Measurements from ENCODE around the gene TMEM240.
"Not testable (repeated sequence)": the region's sequence is repeated elsewhere in the genome, so short reads cannot be mapped to it uniquely, and the experiment has no call there.

The TMEM240 gene

DNA sequence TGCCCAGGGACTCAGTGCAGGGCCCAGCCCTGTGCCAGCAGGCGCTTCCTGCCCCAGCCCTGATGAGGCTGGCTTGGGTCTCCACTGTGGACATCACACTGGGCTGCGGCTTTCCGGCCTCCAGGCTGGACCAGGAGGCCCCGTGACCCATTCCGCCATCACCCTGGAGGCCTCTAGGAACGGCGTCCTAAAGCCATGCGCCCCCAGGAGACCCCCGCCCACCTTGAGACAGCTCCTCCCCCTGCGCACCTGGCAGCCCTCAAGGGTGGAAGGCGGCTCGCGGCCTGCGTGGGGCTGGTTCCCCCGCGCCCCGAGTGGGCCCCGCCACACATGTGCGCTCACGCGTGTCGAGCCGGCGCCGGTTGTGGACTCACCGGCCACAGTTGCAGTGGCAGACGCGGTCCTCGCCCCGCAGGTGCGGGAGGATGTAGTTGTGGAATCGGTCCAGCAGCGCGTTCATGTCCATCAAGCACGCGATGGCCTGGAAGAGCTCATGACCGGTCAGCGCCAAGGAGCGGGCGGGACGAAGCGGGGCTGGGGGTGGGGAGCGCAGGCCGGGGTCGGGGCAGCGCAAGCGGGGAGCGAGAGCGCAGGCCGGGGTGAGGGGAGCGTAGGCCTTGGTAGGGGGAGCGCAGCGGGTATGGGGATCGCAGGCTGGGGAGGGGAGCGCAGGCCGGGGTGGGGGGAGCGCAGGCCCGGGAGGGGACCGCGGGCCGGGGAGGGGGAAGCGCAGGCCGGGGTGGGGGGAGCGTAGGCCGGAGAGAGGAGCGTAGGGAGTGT lies 924 bp downstream of the TMEM240 start:
- peak; percentile 60 for DNase-seq

DNA sequence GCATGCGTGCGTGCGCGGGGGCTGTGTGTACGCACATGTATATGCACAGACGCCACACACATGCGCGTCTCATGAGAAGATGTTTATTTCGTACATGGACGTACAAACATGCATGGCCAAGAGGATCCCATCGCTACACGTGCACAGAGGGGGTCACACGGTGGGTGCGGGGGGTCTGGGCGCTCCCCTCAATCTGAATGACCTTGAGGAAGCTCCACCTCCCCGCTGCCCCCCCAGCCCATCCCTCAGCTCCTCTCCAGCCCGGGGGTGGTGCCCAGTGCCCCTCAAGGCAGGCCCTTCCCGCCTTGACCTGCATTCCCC lies 1.5 kb downstream of the TMEM240 start:
- DNase-seq, result no peak

DNA sequence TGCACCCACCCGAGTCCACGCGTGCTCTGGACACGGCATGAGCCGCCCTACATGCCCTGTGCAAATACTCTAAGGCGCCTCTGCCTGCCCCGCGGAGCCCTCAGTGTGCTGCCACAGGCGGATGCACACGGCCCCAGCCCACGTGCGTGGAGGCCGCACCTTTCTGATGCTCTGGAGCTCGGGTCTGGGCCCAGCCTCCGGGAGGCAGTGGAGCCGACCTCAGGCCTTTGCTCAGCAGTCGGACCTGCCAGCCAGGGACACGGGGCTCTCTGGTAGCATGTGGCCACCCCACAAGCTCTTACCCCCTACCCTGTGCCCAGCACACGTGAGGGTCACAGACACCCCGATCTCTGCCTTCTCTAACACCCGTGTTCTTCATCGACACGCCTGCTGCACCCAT lies 2.1 kb downstream of the TMEM240 start:
- DNase-seq, result no peak

DNA sequence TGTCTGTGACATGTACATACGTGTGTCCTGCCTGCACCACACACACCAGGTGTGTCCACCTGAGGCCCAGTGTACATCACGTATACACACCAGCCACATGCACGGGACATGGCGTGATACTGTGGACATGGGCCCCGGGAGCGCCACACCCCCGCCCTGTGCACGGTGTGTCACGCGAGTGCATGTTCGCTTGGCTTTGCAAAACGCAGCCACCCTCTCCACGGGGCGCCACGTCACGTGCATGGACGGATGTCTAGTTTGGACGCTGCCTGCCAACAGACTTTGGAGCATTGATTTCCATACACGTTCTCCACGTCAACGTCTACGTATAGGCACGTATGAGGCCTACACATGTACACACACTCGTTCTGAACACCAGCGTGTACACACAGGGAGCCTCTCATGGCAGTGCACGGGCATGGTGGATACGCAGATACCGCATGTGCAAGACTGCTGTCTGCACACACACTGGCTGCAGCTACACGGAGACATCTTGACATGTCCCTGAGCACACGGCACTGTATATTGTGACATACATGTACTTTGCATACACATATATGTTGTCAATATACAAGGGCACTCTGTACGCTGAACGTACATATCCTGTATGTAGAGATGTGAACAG lies 2.7 kb downstream of the TMEM240 start:
- no peak for DNase-seq

GRCh38 chr1:1536938-1537546 lies 3.4 kb downstream of the TMEM240 start:
- no peak for DNase-seq

GRCh38 chr1:1536019-1536937 lies 4.1 kb downstream of the TMEM240 start:
- no peak for DNase-seq

- no peak for DNase-seq
Observed at GRCh38 chr1:1535201-1536018, 5.0 kb downstream of the TMEM240 start.

DNA sequence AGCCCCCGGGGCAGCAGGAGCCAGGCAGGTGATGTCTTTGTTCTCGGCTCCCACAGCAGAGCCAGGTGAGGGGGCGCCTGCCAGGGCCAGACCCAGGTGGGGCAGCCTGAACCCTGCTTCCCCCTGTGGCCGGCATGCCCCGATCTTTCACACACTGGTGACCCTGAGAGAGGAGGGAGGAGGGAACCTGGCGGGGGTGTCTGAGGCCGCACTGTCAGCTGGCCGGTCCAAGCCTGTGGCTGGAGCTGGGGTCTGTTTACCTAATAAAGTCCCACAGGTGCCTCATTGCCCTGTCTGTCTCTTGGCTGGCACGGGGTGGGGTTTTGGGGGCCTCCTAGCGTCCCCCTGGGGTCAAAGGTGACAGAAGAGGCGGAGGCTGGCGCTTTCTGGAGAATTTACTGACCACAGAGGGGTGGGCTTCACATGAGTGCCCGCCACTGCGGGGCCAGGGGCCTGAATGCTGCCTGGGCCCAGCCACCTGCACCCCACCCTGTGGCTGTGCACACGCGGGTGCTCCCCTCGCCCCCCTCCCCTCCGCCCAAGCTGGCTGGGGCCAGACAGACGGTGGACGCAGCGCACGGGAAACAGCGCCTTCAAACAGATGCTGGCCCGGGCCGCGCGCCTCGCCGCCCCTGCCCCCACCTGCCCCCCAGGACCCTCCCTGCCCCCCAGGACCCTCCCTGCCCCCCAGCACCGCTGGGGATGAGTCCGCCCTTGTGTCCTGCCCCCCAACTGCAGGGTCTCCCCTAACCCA lies 5.8 kb downstream of the TMEM240 start:
- no peak for DNase-seq

DNA sequence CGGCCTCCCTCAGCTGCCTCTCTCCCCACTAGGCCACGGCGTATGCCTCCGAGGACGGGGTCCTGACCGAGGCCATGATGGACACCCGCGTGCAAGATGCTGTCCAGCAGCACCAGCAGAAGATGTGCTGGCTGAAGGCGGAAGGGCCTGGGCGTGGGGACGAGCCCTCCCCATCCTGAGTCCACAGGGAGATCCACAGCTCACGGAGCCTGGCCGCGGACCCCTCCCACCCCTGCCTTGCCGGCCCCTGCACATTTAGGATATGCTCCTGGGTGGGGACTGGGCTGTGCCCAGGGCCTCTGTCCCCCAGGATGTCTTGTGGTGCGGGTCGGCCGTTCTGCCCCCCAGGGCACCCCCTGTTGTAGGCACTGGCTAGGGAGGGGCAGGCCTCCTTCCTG lies 6.5 kb downstream of the TMEM240 start:
- DNase-seq, result not testable (repeated sequence)

DNA sequence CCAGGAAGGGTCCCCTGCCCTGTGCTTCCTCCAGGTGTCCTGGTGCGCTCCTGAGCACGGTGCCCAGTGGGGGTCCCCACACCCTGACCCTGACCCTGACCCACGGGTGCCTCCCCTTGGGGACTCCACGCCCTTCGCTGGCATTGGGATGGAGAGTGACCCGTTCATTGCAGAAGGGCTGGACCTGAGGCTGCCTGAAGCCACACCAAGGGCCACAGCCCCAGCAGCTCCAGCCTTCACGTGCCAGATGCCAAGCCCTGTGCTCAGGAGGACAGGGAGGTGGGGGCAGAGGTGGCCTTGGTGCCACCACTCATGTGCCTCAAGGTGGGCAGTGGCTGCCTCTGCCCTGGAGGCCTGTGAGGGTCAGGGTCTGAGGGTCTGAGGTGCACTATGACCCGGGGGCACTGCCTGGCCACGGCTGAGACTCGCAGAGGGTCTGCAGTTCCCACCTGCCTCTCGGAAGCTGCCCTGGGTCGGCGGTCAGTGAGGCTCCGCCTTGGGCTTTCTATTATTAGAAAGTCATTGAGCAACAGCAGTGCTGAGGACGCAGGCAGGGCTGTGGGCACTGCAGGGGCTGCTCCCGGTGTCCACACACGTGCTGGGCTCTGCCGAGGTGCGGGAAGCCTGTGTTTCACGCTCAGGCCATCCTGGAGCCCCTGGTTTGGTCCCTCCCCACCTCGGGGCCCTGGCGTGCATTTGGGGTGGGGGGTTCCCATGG lies 7.1 kb downstream of the TMEM240 start:
- DNase-seq, result not testable (repeated sequence)

DNA sequence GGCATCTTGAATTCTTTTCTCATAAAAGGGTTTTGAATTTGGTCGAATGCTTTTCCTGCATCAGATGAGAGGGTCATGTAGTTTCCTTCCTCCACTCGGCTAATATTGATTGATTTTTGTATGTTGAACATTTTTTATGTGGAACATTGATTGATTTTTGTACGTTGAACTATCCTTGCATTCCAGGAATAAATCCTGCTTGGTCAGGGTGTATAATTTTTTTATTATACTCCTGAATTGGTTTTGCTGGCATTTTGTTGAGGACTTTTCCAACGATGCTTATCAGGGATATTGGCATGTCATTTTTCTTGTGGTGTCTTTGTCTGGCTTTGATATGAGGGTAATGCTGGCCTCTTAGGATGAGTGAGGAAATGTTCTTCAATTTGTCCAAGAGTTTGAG lies 8.5 kb downstream of the TMEM240 start:
- no peak for DNase-seq

GRCh38 chr1:1529936-1530335 lies 10.5 kb downstream of the TMEM240 start:
- DNase-seq, result no peak

DNA sequence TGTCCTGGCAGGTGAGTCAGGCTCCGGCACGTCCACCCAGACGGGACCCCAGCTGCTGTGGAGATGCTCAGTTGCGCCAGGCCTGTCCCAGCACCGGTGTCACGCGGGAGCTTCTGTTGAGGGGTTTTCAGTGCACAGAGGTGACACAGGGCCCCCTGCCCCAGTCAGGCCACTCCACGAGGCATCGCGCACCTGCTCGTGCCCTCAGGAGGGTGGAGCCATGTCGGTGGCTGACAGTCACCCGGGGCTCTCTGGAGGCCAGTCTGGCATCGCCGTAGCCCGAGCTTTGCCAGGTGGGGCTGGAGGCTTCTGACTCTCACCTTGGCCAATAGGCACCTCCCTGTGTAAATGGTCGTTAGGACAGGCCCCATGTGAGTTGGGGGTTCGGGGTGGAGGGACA lies 11.1 kb downstream of the TMEM240 start:
- DNase-seq, result no peak

GRCh38 chr1:1528301-1529267 lies 11.8 kb downstream of the TMEM240 start:
- no peak for DNase-seq

- DNase-seq, result no peak
Observed at GRCh38 chr1:1527092-1527816, 13.2 kb downstream of the TMEM240 start.

DNA sequence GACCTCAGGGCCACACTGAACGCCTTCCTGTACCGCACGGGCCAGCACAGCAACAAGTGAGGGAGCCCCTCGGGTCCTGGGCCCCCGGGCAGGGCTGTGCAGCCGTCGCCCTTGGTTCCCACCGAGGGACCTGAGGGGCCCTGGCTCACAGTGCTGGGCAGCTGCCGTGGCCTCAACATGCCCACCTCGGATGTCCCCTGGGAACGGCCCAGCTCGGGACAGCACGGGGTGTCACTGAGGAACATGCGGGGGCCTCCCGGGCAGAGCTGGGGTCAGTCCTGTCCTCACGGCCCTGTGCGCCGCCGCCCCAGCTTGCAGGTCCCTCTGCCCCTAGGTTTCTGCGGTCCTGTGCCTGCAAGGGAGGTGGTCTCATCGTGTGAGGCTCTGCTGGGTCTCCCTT lies 13.9 kb downstream of the TMEM240 start:
- not testable (repeated sequence) for DNase-seq

DNA sequence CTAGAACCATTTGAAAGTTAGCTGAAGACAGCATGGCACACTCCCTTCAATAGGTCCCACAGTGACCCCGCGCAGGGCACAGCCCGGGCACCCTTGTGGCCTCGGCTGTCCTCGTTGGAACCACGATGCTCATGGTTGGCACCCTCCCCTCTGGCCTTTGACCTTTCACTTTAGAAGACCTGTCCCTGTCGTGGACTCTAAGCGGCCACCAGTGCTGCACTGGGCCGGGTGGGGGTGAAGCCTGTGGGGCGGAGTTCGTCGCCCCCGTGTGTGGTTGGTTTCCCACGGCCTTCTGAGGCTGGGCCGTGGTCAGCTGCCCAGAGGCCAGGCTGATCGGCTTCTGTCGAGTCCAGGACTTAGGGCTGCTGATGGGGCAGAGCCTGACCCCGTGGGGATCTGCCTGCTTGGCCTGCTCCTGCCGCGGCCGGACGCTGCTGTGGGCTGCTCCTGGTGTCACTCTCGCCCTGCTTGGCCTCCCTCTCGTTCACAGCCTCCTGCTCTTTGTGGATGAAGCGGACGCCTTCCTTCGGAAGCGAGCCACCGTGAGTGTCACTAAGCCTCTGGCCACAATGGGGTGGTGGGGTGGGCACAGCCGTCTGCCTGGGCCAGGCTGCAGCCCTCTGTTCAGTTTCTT lies 15.6 kb downstream of the TMEM240 start:
- DNase-seq, result not testable (repeated sequence)

DNA sequence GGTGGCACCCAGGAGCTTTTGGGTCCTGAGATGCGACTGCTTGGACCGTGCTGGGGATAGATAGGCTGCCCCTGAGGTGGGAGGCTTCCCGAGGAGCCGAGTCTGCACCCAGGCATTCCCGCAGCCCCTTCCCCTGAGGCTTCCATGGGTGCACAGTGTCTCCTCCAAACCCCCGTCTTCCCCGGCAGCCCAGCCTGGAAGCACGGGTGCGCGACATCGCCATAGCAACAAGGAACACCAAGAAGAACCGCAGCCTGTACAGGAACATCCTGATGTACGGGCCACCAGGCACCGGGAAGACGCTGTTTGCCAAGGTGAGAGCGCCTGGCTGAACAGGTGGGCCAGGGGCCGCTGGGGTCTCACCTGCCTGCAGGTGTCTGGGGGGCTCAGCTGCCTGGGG lies 16.8 kb downstream of the TMEM240 start:
- DNase-seq, result not testable (repeated sequence)
